ENCODE results near the gene MRPL46. TPM values are rescaled to one million over a fixed set of nuclear protein-coding genes. Genes with fewer than 3 reads are reported as not detected.

Gene MRPL46
- total RNA-seq, 6 donors from 2014 or later = 8.7 to 23.1 (median 17.6) TPM

GRCh38 chr15:88489321-88489720, 22.1 kb upstream of the MRPL46 start:
- 85 to 86% methylated on average over 3 to 4 of the region's 4 CpGs for WGBS, 2 donors
- ATAC-seq (ENCODE audit: low FRiP score in 2 of 2) = no peak
- no peak overlapping the region for H3K4me3 ChIP-seq

GRCh38 chr15:88487796-88488523, 20.8 kb upstream of the MRPL46 start:
- DNase-seq (no peak), ATAC-seq (ENCODE audit: low FRiP score in 2 of 2) (no peak)
- no peaks in the 10 kb centered on the region for H3K4me1 ChIP-seq
- TF ChIP-seq CTCF (IDR thresholded peaks at IDR 0.05) (no peak), POLR2AphosphoS5 (IDR thresholded peaks at IDR 0.05) (no peak)
- H3K27me3 ChIP-seq = no peaks in the 10 kb centered on the region
- H3K9me3 ChIP-seq = no peaks in the 10 kb centered on the region
- no peak overlapping the region for H3K4me3 ChIP-seq
- 51 to 68% methylated on average over 7 to 11 of the region's 11 CpGs for WGBS, 2 donors
- H3K36me3 ChIP-seq = no peaks in the 10 kb centered on the region
- H3K27ac ChIP-seq = no peak overlapping the region

More at GRCh38 chr15:88489321-88489720, 22.1 kb upstream of the MRPL46 start:
- Histone ChIP-seq H3K27me3 (no peaks in the 10 kb centered on the region), H3K27ac (no peak overlapping the region), H3K36me3 (no peaks in the 10 kb centered on the region), H3K9me3 (no peaks in the 10 kb centered on the region), H3K4me1 (no peaks in the 10 kb centered on the region)
- DNase-seq = no peak
- TF ChIP-seq CTCF (IDR thresholded peaks at IDR 0.05) (no peak), POLR2AphosphoS5 (IDR thresholded peaks at IDR 0.05) (no peak)

- no peaks in the 10 kb centered on the region for H3K4me1 ChIP-seq
- 83 to 93% methylated on average over 2 of the region's 2 CpGs for WGBS, 2 donors
- no peak overlapping the region for H3K4me3 ChIP-seq
- TF ChIP-seq EP300 (IDR thresholded peaks at IDR 0.05) = no peak
- TF ChIP-seq POLR2A (IDR thresholded peaks at IDR 0.05) = no peak
- no peak for TF ChIP-seq POLR2AphosphoS5 (IDR thresholded peaks at IDR 0.05)
- TF ChIP-seq CTCF (IDR thresholded peaks at IDR 0.05) = no peak
- DNase-seq (no peak), ATAC-seq (ENCODE audit: low FRiP score in 2 of 2) (no peak)
- no peak overlapping the region for H3K27ac ChIP-seq
- no peaks in the 10 kb centered on the region for H3K9me3 ChIP-seq
- H3K36me3 ChIP-seq = no peaks in the 10 kb centered on the region
- no peaks in the 10 kb centered on the region for H3K27me3 ChIP-seq
Observed at GRCh38 chr15:88487178-88487795, 20.1 kb upstream of the MRPL46 start.

GRCh38 chr15:88484682-88485331, 17.6 kb upstream of the MRPL46 start:
- DNase-seq (no peak), ATAC-seq (ENCODE audit: low FRiP score in 2 of 2) (no peak)

More at GRCh38 chr15:88484682-88485331, 17.6 kb upstream of the MRPL46 start:
- no peaks in the 10 kb centered on the region for H3K4me1 ChIP-seq
- WGBS, 2 donors = 53 to 56% methylated on average over 6 to 10 of the region's 10 CpGs
- H3K27ac ChIP-seq = no peak overlapping the region
- H3K4me3 ChIP-seq = no peak overlapping the region
- no peaks in the 10 kb centered on the region for H3K36me3 ChIP-seq
- H3K9me3 ChIP-seq = no peaks in the 10 kb centered on the region
- no peak for TF ChIP-seq POLR2A (IDR thresholded peaks at IDR 0.05)
- no peak for TF ChIP-seq CTCF (IDR thresholded peaks at IDR 0.05)
- TF ChIP-seq POLR2AphosphoS5 (IDR thresholded peaks at IDR 0.05) = no peak
- TF ChIP-seq EP300 (IDR thresholded peaks at IDR 0.05) = no peak
- no peaks in the 10 kb centered on the region for H3K27me3 ChIP-seq

Measured in upper lobe of left lung (tissue), 6 donors.